Renal cortex interstitium (tissue), 11 donors: ENCODE results near the gene TSPAN17. TPM values are rescaled to one million over a fixed set of nuclear protein-coding genes. Genes with fewer than 3 reads are reported as not detected.

Experiments
- DNase-seq, 11 donors: peaks; one replicate each; pipeline ENCODE4 v3.0.0-alpha.2; 2013; ENCODE audit warnings: low read depth in 9 of 11, low spot score in 4 of 11; ENCODE audit errors: extremely low read depth in 1 of 11
- polyA plus RNA-seq, 3 donors: library from polyadenylated mRNA; unstranded; fragments of 120-200 nt; gene quantifications; one replicate each; pipeline ENCODE4 v1.2.1, GENCODE V29; 2013; ENCODE audit not compliant: insufficient read length in 3 of 3

The TSPAN17 gene
- polyA plus RNA-seq, 3 donors, result 27.7 to 36.1 (median 32.8) TPM

GRCh38 chr5:176652136-176652535 lies 4.9 kb downstream of the TSPAN17 start:
- DNase-seq, result no peak

GRCh38 chr5:176653401-176654385 lies 6.4 kb downstream of the TSPAN17 start:
- no peak for DNase-seq

GRCh38 chr5:176654856-176655255 lies 7.6 kb downstream of the TSPAN17 start:
- no peak for DNase-seq

- DNase-seq, result no peak
These were observed 9.2 kb downstream of the TSPAN17 start for GRCh38 chr5:176656467-176656990.

GRCh38 chr5:176658007-176658599 lies 10.8 kb downstream of the TSPAN17 start:
- peak in 9 of 11 donors; percentile 29 to 53 (median 45) for DNase-seq

- no peak for DNase-seq
These were observed 11.7 kb downstream of the TSPAN17 start for GRCh38 chr5:176658817-176659511.

GRCh38 chr5:176659512-176659839 lies 12.2 kb downstream of the TSPAN17 start:
- no peak for DNase-seq

GRCh38 chr5:176659860-176660461 lies 12.7 kb downstream of the TSPAN17 start:
- DNase-seq, result no peak

- no peak for DNase-seq
These were observed 13.2 kb downstream of the TSPAN17 start for GRCh38 chr5:176660530-176660859.

- peak; percentile 47 to 73 (median 63) for DNase-seq
These were observed 13.8 kb downstream of the TSPAN17 start for GRCh38 chr5:176660860-176661641.

GRCh38 chr5:176661676-176662075 lies 14.4 kb downstream of the TSPAN17 start:
- DNase-seq, result no peak

- no peak for DNase-seq
These were observed 15.4 kb downstream of the TSPAN17 start for GRCh38 chr5:176662371-176663333.

- DNase-seq, result no peak
These were observed 16.3 kb downstream of the TSPAN17 start for GRCh38 chr5:176663566-176663965.

GRCh38 chr5:176664479-176664878 lies 17.2 kb downstream of the TSPAN17 start:
- no peak for DNase-seq

GRCh38 chr5:176664886-176665285 lies 17.6 kb downstream of the TSPAN17 start:
- no peak for DNase-seq

- DNase-seq, result no peak
These were observed 18.2 kb downstream of the TSPAN17 start for GRCh38 chr5:176665517-176665916.

- no peak for DNase-seq
These were observed 20.4 kb downstream of the TSPAN17 start for GRCh38 chr5:176667637-176668036.

- no peak for DNase-seq
These were observed 23.2 kb downstream of the TSPAN17 start for GRCh38 chr5:176670449-176670848.
